ENCODE measurements around the gene GIGYF1.

DNA sequence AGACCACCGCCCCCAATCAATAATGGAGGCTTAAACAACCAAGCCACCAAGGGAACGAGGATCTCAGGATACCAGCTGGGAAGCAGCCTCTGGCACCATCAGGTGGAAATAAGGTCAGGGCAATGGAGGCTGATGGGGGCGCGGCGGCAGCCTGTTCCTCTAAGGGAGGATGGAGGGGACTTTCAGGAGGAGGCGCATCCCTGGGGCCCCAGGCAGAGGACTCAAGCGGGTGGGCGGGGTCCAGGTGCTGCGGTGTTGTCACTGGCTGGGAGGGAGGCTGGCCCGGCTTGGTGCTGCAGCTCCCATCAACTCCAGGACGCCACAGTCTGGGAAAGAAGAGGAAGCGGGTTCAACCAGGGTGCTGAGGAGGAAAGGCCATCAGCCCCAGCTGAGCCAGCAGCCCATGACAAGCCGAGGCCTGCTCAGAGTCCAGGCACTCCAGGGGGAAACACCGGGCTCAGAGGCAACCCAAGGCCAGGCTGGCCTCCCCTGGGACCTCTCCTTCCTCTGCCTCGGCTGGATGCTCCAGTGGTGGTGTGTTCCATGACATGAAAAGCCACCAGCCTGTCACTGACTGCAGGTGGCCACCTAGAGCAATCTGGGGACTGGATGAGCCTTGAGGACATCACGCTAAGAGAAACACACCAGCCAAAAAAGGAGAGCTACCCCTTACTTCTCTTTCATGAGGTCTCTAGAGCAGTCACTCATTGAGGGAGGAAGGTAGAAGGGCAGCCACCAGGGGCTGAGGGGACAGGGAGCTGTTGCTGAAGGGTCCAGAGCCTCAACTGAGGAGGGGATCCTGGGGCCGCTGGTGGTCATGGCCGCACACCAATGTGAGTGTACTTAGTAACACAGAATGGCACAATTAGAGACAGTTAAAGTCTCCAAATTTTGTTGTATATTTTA is 4.6 kb downstream of the GIGYF1 start:
- TF ChIP-seq, protein P1, sequence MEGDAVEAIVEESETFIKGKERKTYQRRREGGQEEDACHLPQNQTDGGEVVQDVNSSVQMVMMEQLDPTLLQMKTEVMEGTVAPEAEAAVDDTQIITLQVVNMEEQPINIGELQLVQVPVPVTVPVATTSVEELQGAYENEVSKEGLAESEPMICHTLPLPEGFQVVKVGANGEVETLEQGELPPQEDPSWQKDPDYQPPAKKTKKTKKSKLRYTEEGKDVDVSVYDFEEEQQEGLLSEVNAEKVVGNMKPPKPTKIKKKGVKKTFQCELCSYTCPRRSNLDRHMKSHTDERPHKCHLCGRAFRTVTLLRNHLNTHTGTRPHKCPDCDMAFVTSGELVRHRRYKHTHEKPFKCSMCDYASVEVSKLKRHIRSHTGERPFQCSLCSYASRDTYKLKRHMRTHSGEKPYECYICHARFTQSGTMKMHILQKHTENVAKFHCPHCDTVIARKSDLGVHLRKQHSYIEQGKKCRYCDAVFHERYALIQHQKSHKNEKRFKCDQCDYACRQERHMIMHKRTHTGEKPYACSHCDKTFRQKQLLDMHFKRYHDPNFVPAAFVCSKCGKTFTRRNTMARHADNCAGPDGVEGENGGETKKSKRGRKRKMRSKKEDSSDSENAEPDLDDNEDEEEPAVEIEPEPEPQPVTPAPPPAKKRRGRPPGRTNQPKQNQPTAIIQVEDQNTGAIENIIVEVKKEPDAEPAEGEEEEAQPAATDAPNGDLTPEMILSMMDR (IDR thresholded peaks at IDR 0.05) = no peak
- no peak for TF ChIP-seq POLR2A (IDR thresholded peaks at IDR 0.05)
